Measurements from ENCODE around the gene CYTH1. TPM values are rescaled to one million over a fixed set of nuclear protein-coding genes. Genes with fewer than 3 reads are reported as not detected.

The CYTH1 gene
- total and polyA plus RNA-seq, 3 experiments from 2014 or later = 115 to 279 (median 129) TPM

DNA sequence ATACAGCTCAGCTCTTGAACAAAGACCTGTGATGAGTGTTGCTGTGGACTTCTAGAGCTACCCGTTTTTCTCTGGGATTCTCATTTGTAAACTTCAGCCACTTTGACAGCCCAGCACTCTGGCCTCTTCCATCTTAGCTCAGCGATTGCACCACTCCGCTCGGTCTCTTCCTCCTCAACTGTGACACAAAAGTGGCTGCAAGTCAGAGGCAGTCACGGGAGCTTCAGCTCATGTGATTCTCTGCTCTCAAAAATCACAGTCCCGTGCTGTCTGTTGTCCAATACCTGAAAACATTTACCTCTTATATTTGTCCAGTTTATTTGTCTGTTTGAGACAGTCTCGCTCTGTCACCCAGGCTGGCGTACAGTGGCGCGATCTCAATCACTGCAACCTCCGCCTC is 129.2 kb downstream of the CYTH1 start:
- no peaks in the 10 kb centered on the region for H3K27me3 ChIP-seq (ENCODE audit: insufficient read depth, low read length, poor library complexity, severe bottlenecking)
- H3K9me3 Mint-ChIP-seq = peaks cover 0 to 4% (median 3%) of the 10 kb centered on the region in 5 donors
- H3K27me3 Mint-ChIP-seq = peaks cover 10 to 15% of the 10 kb centered on the region in 2 donors
- H3K4me3 Mint-ChIP-seq = no peak overlapping the region
- CTCF ChIA-PET = interaction anchor here (0.6 kb wide), 1 partner anchor 60 kb away, joined by 3 read pairs; no protein-coding TSS in a partner anchor
- H3K4me3 ChIP-seq (ENCODE audit: low read length) = no peak overlapping the region
- H3K27ac Mint-ChIP-seq = no peak overlapping the region
- H3K36me3 ChIP-seq (ENCODE audit: insufficient read depth, low read length) = no peaks in the 10 kb centered on the region
- no peaks in the 10 kb centered on the region for H3K9me3 ChIP-seq (ENCODE audit: low read length)
- no peak for DNase-seq
- no peaks in the 10 kb centered on the region for H3K4me1 ChIP-seq (ENCODE audit: insufficient read depth, low read length)
- no peak overlapping the region for H3K27ac ChIP-seq (ENCODE audit: low read depth, low read length)
- no peaks in the 10 kb centered on the region for H3K4me1 Mint-ChIP-seq
- POLR2A ChIA-PET = no interaction called here
- H3K36me3 Mint-ChIP-seq = peaks cover 0 to 12% (median 0%) of the 10 kb centered on the region in 3 donors

- Histone ChIP-seq H3K9me3 (ENCODE audit: low read length) (no peaks in the 10 kb centered on the region), H3K27me3 (ENCODE audit: insufficient read depth, low read length, poor library complexity, severe bottlenecking) (no peaks in the 10 kb centered on the region), H3K36me3 (ENCODE audit: insufficient read depth, low read length) (no peaks in the 10 kb centered on the region), H3K4me1 (ENCODE audit: insufficient read depth, low read length) (no peaks in the 10 kb centered on the region), H3K4me3 (ENCODE audit: low read length) (no peak overlapping the region), H3K27ac (ENCODE audit: low read depth, low read length) (no peak overlapping the region)
- ChIA-PET CTCF (no interaction called here), POLR2A (no interaction called here)
- no peak overlapping the region for H3K4me3 Mint-ChIP-seq
- peaks cover 12 to 17% of the 10 kb centered on the region in 2 donors for H3K27me3 Mint-ChIP-seq
- H3K9me3 Mint-ChIP-seq = peaks cover 0 to 4% (median 3%) of the 10 kb centered on the region in 5 donors
- no peaks in the 10 kb centered on the region for H3K4me1 Mint-ChIP-seq
- no peak for DNase-seq
- no peak overlapping the region for H3K27ac Mint-ChIP-seq
- H3K36me3 Mint-ChIP-seq = peaks cover 0 to 16% (median 0%) of the 10 kb centered on the region in 3 donors
Measured at GRCh38 chr17:78652024-78652423, 130.0 kb downstream of the CYTH1 start.

DNA sequence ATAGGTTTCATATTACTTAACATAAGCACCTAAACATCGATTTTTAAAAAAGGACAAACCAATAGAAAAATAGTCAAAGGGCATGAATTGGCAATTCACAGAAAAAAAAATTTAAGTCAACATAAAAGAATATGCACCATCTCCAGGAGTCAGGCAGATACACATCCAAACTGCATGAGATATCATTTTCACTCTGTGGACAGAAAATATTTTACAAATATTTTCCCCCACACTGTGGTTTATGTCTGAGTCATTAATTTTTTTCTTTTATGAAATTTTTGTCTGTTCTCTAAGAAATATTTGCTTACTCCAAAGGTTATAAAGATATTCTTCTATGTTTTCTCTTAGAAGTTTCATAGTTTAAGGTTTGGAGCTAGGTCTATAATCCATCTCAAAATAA is 130.5 kb downstream of the CYTH1 start:
- CTCF ChIA-PET = no interaction called here
- Mint-ChIP-seq H3K9me3 (peaks cover 0 to 4% (median 3%) of the 10 kb centered on the region in 5 donors), H3K4me1 (no peaks in the 10 kb centered on the region), H3K27ac (no peak overlapping the region), H3K4me3 (no peak overlapping the region), H3K36me3 (peaks cover 0 to 17% (median 0%) of the 10 kb centered on the region in 3 donors), H3K27me3 (peaks cover 12 to 17% of the 10 kb centered on the region in 2 donors)
- no peaks in the 10 kb centered on the region for H3K9me3 ChIP-seq (ENCODE audit: low read length)
- no peaks in the 10 kb centered on the region for H3K4me1 ChIP-seq (ENCODE audit: insufficient read depth, low read length)
- no peak overlapping the region for H3K4me3 ChIP-seq (ENCODE audit: low read length)
- H3K36me3 ChIP-seq (ENCODE audit: insufficient read depth, low read length) = no peaks in the 10 kb centered on the region
- no peak overlapping the region for H3K27ac ChIP-seq (ENCODE audit: low read depth, low read length)
- H3K27me3 ChIP-seq (ENCODE audit: insufficient read depth, low read length, poor library complexity, severe bottlenecking) = no peaks in the 10 kb centered on the region
- no peak for DNase-seq
- POLR2A ChIA-PET = no interaction called here

DNA sequence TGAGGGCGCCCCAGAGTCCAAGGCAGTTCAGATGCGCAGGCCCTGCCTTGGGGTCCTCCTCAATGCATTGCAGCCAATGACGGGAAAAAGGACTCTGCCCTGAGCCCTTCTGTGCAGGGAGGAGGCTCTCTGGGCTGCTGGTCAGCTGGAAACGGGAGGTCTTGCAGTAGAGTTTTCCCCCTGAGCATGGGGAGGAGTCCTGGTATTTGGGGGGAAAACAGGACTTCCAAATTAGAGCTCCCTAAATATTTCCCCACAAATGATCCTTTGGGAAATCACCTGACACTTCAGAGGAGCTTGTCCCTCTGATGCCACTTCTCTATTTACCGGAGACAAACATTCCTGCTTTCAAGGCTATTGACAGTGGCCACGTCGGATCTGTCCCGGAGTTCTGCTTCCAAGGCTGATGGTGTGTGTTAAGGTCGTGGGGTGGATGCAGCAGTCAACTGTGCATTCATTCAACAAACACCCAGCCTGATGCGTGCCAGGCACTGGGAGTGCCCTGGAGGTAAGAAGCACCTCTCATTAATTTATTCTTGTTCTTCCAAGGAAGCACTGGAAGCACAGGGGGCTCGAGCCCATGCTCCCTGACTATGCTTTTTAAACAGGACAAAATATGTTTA is 131.9 kb downstream of the CYTH1 start:
- Mint-ChIP-seq H3K36me3 (peaks cover 0 to 20% (median 0%) of the 10 kb centered on the region in 3 donors), H3K4me3 (no peak overlapping the region), H3K9me3 (peaks cover 0 to 4% (median 3%) of the 10 kb centered on the region in 5 donors), H3K27ac (no peak overlapping the region), H3K4me1 (peaks cover 8 to 9% (median 9%) of the 10 kb centered on the region in 3 donors), H3K27me3 (peaks cover 20 to 21% of the 10 kb centered on the region in 2 donors)
- H3K27ac ChIP-seq (ENCODE audit: low read depth, low read length) = no peak overlapping the region
- H3K9me3 ChIP-seq (ENCODE audit: low read length) = no peaks in the 10 kb centered on the region
- H3K4me1 ChIP-seq (ENCODE audit: insufficient read depth, low read length) = peaks cover 8% of the 10 kb centered on the region
- ChIA-PET CTCF (no interaction called here), POLR2A (no interaction called here)
- H3K4me3 ChIP-seq (ENCODE audit: low read length) = no peak overlapping the region
- DNase-seq = no peak
- H3K36me3 ChIP-seq (ENCODE audit: insufficient read depth, low read length) = no peaks in the 10 kb centered on the region
- peaks cover 4% of the 10 kb centered on the region for H3K27me3 ChIP-seq (ENCODE audit: insufficient read depth, low read length, poor library complexity, severe bottlenecking)

- H3K4me1 Mint-ChIP-seq = peaks cover 8 to 9% (median 9%) of the 10 kb centered on the region in 3 donors
- H3K4me3 Mint-ChIP-seq = no peak overlapping the region
- no peak overlapping the region for H3K27ac Mint-ChIP-seq
- Histone ChIP-seq H3K27ac (ENCODE audit: low read depth, low read length) (no peak overlapping the region), H3K4me1 (ENCODE audit: insufficient read depth, low read length) (peaks cover 8% of the 10 kb centered on the region), H3K9me3 (ENCODE audit: low read length) (no peaks in the 10 kb centered on the region), H3K27me3 (ENCODE audit: insufficient read depth, low read length, poor library complexity, severe bottlenecking) (peaks cover 4% of the 10 kb centered on the region), H3K36me3 (ENCODE audit: insufficient read depth, low read length) (no peaks in the 10 kb centered on the region), H3K4me3 (ENCODE audit: low read length) (no peak overlapping the region)
- no peak for DNase-seq
- H3K36me3 Mint-ChIP-seq = peaks cover 0 to 20% (median 0%) of the 10 kb centered on the region in 3 donors
- H3K27me3 Mint-ChIP-seq = peaks cover 19 to 30% of the 10 kb centered on the region in 2 donors
- ChIA-PET CTCF (no interaction called here), POLR2A (no interaction called here)
- H3K9me3 Mint-ChIP-seq = peaks cover 0 to 4% (median 3%) of the 10 kb centered on the region in 5 donors
Measured at GRCh38 chr17:78648293-78648692, 133.8 kb downstream of the CYTH1 start.

DNA sequence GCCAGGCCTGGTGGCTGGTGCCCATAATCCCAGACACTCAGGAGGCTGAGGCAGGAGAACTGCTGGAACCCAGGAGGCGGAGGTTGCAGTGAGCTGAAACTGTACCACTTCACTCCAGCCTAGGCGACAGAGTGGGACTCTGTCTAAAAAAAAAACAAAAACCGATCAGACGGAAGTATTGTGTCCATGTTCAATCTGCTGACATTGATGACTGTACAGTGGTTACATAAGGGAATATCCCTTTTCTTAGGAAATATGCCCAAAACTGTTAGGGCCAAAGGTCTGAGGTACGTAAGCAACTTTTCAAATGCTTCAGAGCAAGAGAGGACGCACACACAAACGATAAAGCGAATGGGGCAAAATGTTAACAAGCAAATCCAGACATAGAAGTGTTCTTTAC is 135.0 kb downstream of the CYTH1 start:
- H3K36me3 ChIP-seq (ENCODE audit: insufficient read depth, low read length) = no peaks in the 10 kb centered on the region
- peaks cover 0 to 20% (median 0%) of the 10 kb centered on the region in 3 donors for H3K36me3 Mint-ChIP-seq
- CTCF ChIA-PET = no interaction called here
- peaks cover 8 to 9% (median 9%) of the 10 kb centered on the region in 3 donors for H3K4me1 Mint-ChIP-seq
- peak overlapping the region in 1 of 8 donors; percentile 14 for H3K27ac Mint-ChIP-seq
- H3K27me3 Mint-ChIP-seq = peaks cover 16 to 30% of the 10 kb centered on the region in 2 donors
- no peak overlapping the region for H3K4me3 ChIP-seq (ENCODE audit: low read length)
- no peak overlapping the region for H3K27ac ChIP-seq (ENCODE audit: low read depth, low read length)
- H3K27me3 ChIP-seq (ENCODE audit: insufficient read depth, low read length, poor library complexity, severe bottlenecking) = peaks cover 4% of the 10 kb centered on the region
- H3K4me1 ChIP-seq (ENCODE audit: insufficient read depth, low read length) = peaks cover 8% of the 10 kb centered on the region
- no peaks in the 10 kb centered on the region for H3K9me3 ChIP-seq (ENCODE audit: low read length)
- POLR2A ChIA-PET = no interaction called here
- H3K9me3 Mint-ChIP-seq = peaks cover 0 to 4% (median 3%) of the 10 kb centered on the region in 5 donors
- H3K4me3 Mint-ChIP-seq = peak overlapping the region in 1 of 7 donors; percentile 32
- no peak for DNase-seq

- Mint-ChIP-seq H3K4me3 (peak overlapping the region in 6 of 7 donors; percentile 24 to 80 (median 72)), H3K36me3 (peaks cover 0 to 20% (median 0%) of the 10 kb centered on the region in 3 donors), H3K4me1 (peaks cover 8 to 9% (median 9%) of the 10 kb centered on the region in 3 donors), H3K27me3 (peaks cover 16 to 30% of the 10 kb centered on the region in 2 donors), H3K27ac (peak overlapping the region in 7 of 8 donors; percentile 1 to 80 (median 59)), H3K9me3 (peaks cover 0 to 4% (median 3%) of the 10 kb centered on the region in 5 donors)
- DNase-seq = peak in 3 of 5 donors; percentile 29 to 41 (median 33)
- Histone ChIP-seq H3K27ac (ENCODE audit: low read depth, low read length) (no peak overlapping the region), H3K4me1 (ENCODE audit: insufficient read depth, low read length) (peaks cover 8% of the 10 kb centered on the region), H3K4me3 (ENCODE audit: low read length) (no peak overlapping the region), H3K27me3 (ENCODE audit: insufficient read depth, low read length, poor library complexity, severe bottlenecking) (peaks cover 4% of the 10 kb centered on the region), H3K9me3 (ENCODE audit: low read length) (no peaks in the 10 kb centered on the region), H3K36me3 (ENCODE audit: insufficient read depth, low read length) (no peaks in the 10 kb centered on the region)
- ChIA-PET POLR2A (no interaction called here), CTCF (no interaction called here)
Measured at GRCh38 chr17:78645421-78646295, 136.4 kb downstream of the CYTH1 start.

DNA sequence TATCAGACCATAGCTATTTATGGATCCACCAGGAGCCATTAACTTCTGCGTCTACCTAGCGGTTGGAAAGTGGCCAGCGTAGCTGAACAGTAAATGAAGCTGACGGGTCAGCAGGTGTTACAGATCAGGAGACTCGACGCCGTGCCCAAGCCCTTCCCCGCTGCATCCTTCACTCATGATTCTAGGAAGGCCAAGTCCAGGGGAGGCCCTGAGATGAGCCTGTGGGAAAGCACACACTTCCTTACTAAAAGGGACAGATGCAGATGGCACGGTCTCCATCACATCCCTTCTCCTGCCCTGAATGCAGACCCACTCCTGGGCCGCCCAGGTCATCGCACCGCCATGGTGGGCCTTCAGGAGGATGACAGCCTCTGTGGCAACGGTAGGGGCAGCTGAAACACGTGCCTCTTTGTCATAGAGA is 137.1 kb downstream of the CYTH1 start:
- peaks cover 0 to 4% (median 3%) of the 10 kb centered on the region in 5 donors for H3K9me3 Mint-ChIP-seq
- Histone ChIP-seq H3K4me1 (ENCODE audit: insufficient read depth, low read length) (peaks cover 8% of the 10 kb centered on the region), H3K27me3 (ENCODE audit: insufficient read depth, low read length, poor library complexity, severe bottlenecking) (peaks cover 4% of the 10 kb centered on the region), H3K4me3 (ENCODE audit: low read length) (no peak overlapping the region), H3K36me3 (ENCODE audit: insufficient read depth, low read length) (no peaks in the 10 kb centered on the region), H3K27ac (ENCODE audit: low read depth, low read length) (no peak overlapping the region), H3K9me3 (ENCODE audit: low read length) (no peaks in the 10 kb centered on the region)
- peaks cover 16 to 30% of the 10 kb centered on the region in 2 donors for H3K27me3 Mint-ChIP-seq
- no peak overlapping the region for H3K27ac Mint-ChIP-seq
- ChIA-PET POLR2A (no interaction called here), CTCF (no interaction called here)
- H3K4me3 Mint-ChIP-seq = no peak overlapping the region
- H3K36me3 Mint-ChIP-seq = peaks cover 0 to 20% (median 0%) of the 10 kb centered on the region in 3 donors
- H3K4me1 Mint-ChIP-seq = peaks cover 8 to 9% (median 9%) of the 10 kb centered on the region in 3 donors
- DNase-seq = no peak
